ENCODE data around the gene NDST1. TPM values are rescaled to one million over a fixed set of nuclear protein-coding genes. Genes with fewer than 3 reads are reported as not detected.

NDST1 gene
- polyA plus RNA-seq, 10 donors: 42.6 to 60.1 (median 49.6) TPM

- DNase-seq: peak in 2 of 3 donors; percentile 42 to 57
Observed at GRCh38 chr5:150567031-150567717, 59.2 kb downstream of the NDST1 start.

GRCh38 chr5:150568663-150569062 lies 60.7 kb downstream of the NDST1 start:
- DNase-seq: no peak

GRCh38 chr5:150570333-150570732 lies 62.4 kb downstream of the NDST1 start:
- DNase-seq: no peak

- no peak for DNase-seq
Observed at GRCh38 chr5:150571836-150572235, 63.9 kb downstream of the NDST1 start.

- DNase-seq: no peak
Observed at GRCh38 chr5:150573216-150573615, 65.3 kb downstream of the NDST1 start.

GRCh38 chr5:150573867-150574817 lies 66.2 kb downstream of the NDST1 start:
- no peak for DNase-seq

- DNase-seq: peak in 1 of 3 donors; percentile 59
Observed at GRCh38 chr5:150574818-150575547, 67.1 kb downstream of the NDST1 start.

GRCh38 chr5:150575745-150576448 lies 68.0 kb downstream of the NDST1 start:
- no peak for DNase-seq

- no peak for DNase-seq
Observed at GRCh38 chr5:150576449-150576949, 68.6 kb downstream of the NDST1 start.

GRCh38 chr5:150577378-150578139 lies 69.6 kb downstream of the NDST1 start:
- peak in 2 of 3 donors; percentile 45 to 79 for DNase-seq

GRCh38 chr5:150578781-150579461 lies 71.0 kb downstream of the NDST1 start:
- DNase-seq: no peak

GRCh38 chr5:150579462-150580400 lies 71.8 kb downstream of the NDST1 start:
- no peak for DNase-seq

GRCh38 chr5:150580917-150581316 lies 73.0 kb downstream of the NDST1 start:
- no peak for DNase-seq

- DNase-seq: peak; percentile 66 to 83 (median 71)
Observed at GRCh38 chr5:150582241-150583109, 74.5 kb downstream of the NDST1 start.

GRCh38 chr5:150583541-150584225 lies 75.8 kb downstream of the NDST1 start:
- DNase-seq: no peak

- DNase-seq: no peak
Observed at GRCh38 chr5:150584556-150585335, 76.8 kb downstream of the NDST1 start.
